GM21515 (cell line): ENCODE data around the gene C5orf46.
A peak's percentile ranks its signal among the peaks of the same experiment; 100 is the strongest.

Experiments
- ATAC-seq: cut with Tn5 transposase; IDR thresholded peaks from one replicate; pipeline ENCODE4 v1.9.1; 2021; ENCODE audit not compliant: unreplicated experiment

C5orf46 gene

DNA sequence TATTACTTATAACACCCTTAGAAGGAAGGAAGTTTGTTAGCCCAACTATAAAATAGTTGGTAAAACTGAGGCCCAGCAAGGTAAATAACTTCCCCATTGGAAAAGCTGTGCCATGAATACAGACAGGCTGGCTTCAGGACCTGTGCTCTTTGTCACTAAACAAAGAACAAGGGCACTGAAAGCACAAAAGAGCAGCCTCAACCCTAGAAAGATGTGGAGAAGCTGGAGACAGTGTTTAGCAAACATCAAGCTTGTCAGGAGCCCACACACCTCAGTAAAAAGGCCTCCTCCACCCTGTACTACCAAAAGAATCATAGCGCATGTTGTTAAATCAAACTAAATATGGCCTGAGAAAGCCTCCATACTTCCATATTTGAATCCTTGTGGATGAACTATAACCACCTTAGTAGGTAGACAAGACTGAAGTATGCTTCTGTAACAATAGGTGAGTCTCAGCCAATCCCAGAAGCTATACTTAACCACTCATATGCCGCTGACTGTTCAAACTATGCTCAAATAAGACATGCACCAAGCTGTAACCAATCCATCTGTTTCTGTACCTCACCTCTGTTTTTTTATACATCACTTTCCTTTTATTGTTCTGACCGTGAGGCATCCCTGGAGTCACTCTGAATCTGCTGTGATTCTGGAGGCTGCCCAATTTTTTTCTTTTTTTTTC, 46.2 kb downstream of the C5orf46 start:
- no peak for ATAC-seq

DNA sequence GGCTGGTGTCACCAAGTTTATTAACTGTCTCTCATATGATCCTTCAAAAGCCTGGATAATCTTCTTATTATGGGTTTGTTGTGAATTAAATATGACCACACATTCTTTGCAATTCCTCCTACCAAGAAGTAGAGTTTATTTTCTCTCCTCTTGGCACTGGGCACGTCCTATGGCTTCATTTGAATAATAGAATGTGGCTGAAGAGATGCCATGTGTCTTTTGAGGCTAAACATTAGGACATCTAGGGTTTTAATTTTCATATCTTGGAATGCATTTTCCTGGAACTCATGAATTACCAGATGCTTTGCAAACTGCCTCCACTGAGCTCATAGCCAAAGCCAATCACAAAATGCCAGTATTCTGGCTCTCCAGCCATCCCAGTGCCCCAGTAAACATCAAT, 47.8 kb downstream of the C5orf46 start:
- no peak for ATAC-seq

DNA sequence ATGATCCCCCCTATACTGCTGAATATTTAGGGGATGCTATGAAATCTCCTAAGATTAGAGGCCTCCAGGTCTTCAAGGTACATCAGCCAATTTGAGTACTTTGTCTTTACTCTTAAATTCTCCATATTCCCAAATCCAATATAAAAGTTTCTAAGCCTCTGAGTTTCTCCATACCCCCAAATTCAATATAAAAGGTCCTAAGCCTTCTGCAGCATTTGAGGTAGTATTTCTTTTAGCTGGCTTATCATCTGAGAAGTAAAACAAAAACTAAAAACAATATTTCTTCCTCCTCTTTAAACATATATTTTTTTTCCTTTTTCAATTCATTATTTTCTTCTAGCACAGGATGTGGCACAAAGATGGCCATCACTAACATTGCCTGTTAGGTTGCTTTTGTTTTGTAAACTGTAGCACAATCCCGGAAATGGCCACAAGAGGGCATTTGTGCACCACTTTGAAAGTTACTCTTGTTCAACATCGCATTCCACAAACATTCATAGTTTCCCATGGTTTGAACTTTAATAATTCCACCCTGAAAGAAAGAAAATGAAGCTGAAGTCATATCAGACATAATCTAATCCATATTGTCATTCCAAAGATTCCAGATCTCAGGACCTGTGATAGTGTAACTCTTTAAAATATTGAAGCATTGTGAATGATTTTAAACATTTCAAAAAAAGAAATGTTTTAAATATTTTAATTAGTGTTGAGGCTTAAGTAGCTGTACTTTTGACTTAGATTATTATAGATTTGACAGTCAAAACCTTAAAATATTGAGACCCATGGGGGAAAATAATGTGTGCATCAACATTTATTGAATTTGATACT, 48.8 kb downstream of the C5orf46 start:
- ATAC-seq: peak; percentile 94

DNA sequence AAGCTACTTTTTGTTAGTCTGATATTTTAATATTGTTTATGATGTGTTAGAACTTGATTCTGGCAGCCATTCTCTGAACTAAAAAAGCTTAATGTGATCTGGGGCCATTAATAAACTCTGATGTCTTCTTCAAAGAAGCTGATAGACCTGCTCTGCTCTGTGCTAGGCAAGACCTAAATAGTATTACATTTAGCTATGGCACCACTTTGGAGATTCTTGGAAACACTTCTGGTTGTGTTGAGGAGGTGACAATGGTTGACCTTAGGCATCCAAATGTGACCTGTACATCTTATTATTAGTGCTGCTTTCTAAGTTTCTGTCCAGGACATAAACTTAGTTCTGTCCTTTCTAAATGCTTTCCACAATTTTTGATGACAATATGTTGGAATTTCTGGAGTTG, 49.5 kb downstream of the C5orf46 start:
- no peak for ATAC-seq

DNA sequence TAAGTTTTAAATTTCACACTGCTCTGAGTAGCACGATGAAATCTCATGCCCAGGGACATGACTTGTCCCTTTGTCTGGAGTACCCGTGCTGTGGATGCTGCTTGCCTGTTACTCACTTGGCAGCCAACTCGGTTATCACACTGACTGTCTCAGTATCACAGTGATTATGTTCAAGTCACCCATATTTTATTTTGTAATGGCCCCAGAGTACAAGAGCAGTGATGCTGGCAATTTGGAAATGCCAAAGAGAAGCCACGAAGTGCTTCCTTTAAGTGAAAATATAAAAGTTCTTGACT, 50.6 kb downstream of the C5orf46 start:
- ATAC-seq: no peak

DNA sequence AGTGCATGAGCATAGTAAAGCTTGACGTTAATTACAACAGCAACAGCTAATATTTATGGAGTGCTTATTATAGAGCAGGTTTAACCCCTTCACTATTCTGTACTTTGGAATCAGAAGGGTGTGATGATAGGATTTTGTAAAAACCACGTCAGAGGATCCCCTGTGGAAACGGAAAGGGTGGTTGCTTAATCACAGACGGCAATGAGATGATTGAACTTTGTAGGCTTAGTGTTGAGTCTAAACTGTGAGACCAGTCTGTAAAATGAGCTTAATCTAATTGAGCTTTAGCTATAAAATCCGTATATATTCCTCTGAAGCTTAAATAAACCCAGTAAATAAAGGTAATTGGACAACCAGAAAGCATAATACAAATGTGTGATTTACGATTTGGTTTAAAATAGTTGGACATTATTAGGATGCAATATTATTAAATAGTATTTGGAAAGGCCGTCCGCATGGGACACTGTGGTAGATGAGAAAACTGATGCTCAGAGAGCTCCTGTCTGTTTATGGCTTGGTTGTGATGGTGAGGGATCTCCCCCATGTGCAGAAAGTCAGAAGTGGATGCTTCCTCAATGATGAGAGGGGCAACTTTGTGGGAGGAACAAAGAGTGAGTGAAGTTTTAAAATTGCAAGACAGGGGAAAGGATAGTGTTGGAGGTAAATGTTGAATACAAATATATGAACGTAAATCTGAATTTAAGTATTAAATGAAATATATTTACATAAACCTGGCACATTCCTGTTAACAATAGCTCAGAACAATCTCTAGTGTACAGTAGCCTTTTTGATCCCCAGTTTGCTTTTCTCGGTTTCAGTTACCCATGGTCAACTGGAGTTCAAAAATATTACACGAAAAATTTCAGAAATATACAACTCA, 51.2 kb downstream of the C5orf46 start:
- no peak for ATAC-seq

DNA sequence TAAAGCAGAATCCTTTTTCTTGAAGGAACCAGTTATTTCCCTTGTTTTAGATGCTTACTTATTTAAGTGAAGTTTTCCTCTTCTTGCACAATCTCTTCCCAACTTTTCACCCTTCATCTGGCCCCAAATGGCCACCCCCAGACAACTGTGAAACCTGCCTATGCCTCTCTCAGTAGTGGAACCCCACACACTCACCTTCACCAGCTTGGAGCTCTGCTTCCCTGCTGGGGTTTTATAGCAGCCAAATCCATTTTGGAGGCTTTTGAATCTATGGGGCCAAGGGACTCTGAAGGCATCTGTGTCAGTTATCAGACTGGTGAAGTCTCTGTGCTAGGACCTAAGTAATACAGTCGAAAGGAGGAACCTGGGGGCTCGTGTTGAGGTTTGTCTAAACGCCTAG, 52.0 kb downstream of the C5orf46 start:
- ATAC-seq: no peak

DNA sequence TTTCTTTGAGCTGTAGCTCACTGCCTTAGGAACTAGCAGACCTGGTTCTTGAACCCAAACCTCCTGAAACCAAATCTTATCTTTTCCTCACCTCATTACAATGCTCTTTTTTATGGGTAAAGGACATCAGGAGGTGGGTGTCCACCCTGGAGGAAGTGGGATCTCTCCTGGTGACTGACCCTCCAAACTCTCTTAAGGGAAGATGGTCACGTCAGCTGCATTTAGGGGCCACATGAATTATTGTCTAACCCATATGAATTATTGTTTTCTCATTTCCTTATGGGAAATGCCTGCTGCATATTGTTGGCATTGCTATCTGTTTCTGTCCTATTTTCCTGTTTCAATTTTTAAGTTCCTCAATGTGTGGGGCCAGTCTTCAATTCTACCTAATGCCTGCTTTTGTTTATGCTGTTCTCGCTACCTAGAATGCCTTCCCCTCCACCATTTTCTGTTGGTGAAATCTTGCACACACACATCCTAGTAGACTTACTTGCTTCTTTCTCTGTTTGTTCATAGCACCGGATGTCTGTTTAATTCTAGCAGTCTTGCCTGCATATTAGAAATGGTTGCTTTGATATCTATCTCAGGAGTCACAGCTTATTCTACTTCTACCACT, 52.9 kb downstream of the C5orf46 start:
- no peak for ATAC-seq

DNA sequence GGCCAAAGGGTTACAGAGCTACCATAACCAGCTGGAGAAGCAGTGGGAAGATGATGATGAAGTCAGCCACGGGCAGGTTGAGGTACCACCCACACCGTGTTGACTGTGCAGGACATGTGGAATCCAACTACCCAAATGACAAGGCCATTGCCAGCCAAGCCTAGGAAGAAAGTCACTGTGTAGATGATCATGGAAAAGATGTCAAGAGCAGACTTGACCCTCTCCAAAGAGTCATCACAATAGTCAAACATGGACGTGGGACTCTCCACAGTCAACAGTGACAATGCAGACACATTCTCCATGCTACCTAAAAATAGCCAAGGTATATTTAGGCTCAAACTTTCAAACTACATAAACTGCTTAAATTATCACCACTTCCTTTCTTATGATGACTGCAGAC, 54.0 kb downstream of the C5orf46 start:
- no peak for ATAC-seq

DNA sequence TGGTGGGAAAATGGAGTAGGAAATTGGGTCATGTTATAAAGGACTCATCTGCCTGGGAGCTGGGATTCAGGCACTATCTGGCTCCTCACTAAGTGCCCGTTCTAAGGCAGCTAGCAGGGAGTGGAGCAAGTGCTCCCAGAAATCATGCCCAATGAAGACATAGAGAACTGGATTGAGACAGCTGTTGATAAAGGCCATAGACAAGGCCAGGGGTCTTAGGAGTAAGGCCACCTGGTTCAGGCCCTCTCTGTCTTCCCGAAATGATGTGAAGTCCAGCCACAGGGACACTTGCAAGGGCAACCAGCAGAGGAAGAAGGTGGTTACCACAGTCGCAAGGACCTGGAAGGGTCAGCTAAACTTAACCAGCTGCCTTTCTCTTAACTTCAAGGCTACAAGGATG, 54.8 kb downstream of the C5orf46 start:
- no peak for ATAC-seq

DNA sequence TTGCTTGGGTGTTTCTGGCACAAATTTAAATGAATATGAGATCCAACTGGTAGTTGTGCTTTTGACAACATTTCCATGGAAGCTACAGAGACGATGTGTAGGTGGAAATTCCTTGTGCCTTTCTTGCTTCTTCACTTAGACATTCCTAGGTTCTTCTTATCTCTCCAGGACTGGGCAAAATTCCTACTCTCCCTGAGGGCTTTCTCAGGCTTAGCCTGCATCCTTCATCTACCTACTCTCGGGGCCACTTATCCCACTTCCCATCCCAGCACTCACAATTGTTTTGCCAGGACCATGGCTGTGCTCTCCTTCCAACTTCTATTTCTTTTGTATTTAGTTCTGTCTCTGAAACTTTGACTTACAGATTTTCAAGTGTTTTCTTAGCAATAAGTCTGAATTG, 57.1 kb downstream of the C5orf46 start:
- ATAC-seq: no peak

DNA sequence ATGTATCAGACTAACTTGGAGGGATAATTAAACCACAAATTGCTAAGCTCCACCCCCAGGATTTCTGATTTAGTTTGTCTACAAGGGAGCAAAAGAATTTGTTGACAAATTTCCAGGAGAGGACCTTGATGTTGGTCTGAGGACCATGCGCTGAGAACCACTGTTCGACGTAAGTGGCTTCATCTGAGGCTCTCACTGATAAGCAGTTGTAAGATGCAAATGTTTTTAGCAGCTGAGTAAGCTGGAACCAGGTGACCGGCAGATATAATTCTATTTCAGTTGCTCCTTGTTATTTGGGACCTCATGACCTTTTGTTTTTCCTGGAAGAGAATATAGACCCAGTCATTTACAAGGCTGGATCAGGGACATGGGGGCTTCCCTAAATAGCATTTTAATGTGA, 60.7 kb downstream of the C5orf46 start:
- ATAC-seq: no peak

DNA sequence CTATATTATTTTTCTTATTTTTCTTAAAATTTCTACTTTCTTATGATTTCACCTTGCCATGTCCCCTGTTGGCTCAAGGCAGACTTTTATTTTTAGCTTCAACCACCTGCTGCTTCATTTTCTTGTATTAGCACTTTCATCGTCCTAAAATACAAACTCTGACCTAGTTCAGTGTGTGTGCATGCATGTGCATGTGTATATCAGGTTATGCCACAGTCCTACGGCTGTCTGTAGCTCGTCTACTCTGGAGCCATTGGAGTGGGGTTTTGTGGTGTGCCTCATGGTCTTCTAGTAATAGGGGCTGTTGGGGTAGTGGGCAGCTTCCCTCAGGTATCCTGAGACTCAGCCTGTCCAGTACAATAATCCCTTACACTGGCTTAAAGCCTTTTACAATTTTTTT, 61.5 kb downstream of the C5orf46 start:
- no peak for ATAC-seq

DNA sequence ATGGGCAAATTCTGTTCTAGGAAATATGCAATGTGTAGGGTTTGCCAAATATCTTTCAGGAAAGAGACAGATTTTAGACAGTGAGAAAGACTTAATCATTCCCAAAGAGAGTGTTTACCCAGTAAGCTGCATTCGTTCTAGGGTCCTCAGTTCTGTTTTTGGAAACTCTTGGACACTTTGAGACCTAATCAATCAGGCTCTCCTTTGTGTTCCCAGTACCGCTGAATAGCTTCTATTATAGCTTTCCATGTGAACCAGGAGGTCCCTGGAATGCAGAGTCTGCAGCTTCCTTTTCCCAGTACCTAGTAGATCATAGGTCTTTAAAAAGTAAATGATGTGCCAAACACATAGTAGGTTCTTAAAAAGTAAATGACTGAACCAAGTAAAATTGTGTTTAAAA, 63.5 kb downstream of the C5orf46 start:
- no peak for ATAC-seq
